ENCODE results near the gene RRM2.

DNA sequence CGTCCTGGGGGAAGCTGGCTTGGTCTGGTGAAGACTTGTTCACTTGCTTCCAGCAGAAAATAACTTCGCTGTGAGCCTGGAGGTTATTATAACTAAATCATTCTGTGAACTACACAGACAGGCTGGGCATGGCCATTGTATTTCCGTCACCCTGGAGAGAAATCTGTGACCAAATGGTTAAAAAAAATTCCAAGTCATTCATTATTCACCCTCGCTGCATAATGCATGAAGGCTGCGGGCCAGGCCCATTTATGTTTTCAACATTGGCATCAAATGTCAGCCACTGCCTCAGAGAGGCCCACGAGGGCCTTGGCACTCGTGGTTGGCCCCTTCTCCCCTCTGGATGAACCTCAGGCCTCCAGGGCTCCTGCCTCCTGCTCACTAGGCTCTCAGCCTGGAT is 57.7 kb downstream of the RRM2 start:
- TF ChIP-seq CTCF (IDR thresholded peaks at IDR 0.05) (no peak), POLR2A (IDR thresholded peaks at IDR 0.05) (no peak)

All from ovary (tissue), 3 donors.